Sigmoid colon (tissue), 7 donors: Measurements from ENCODE around the gene CEP162. TPM values are rescaled to one million over a fixed set of nuclear protein-coding genes. Genes with fewer than 3 reads are reported as not detected.
A peak's percentile ranks its signal among the peaks of the same experiment; 100 is the strongest.
"Not testable (repeated sequence)": the region's sequence is repeated elsewhere in the genome, so short reads cannot be mapped to it uniquely, and the experiment has no call there.

Experiments used
- DNase-seq: peaks from one replicate; pipeline ENCODE4 v3.0.0-alpha.2; 2019
- H3K27ac ChIP-seq, 4 donors: fragments of 200-600 bp; sonication (generic); one replicate each; pipeline ENCODE4 v1.5.1; 2016 to 2019; ENCODE audit warnings: mild to moderate bottlenecking in 1 of 4
- H3K27me3 ChIP-seq, 3 donors: fragments of 200-600 bp; sonication (generic); one replicate each; pipeline ENCODE4 v1.5.1; 2019; ENCODE audit warnings: mild to moderate bottlenecking in 1 of 3
- H3K36me3 ChIP-seq, 4 donors: fragments of 200-600 bp; sonication (generic); one replicate each; pipeline ENCODE4 v1.5.1; 2016 to 2019
- H3K4me1 ChIP-seq, 4 donors: fragments of 200-600 bp; sonication (generic); one replicate each; pipeline ENCODE4 v1.5.1; 2017 to 2019
- H3K4me3 ChIP-seq, 4 donors: fragments of 200-600 bp; sonication (generic); one replicate each; pipeline ENCODE4 v1.5.1; 2017 to 2019; ENCODE audit warnings: mild to moderate bottlenecking in 2 of 4, moderate library complexity in 1 of 4
- H3K9me3 ChIP-seq, 4 donors: fragments of 200-600 bp in 3 of 4; sonication (generic) in 3 of 4; one replicate each; pipeline versions ENCODE4 v1.5.1 to v1.6.1; 2013 to 2019
- CTCF ChIP-seq, 4 experiments: fragments of 450-650 bp in 3 of 4; fragments of 200-600 bp in 1 of 4; IDR thresholded peaks; one replicate each; pipeline ENCODE4 v1.5.1; 2016 to 2019; ENCODE audit warnings: antibody characterized with exemption in 4 of 4, mild to moderate bottlenecking in 3 of 4, moderate library complexity in 2 of 4
- EP300 ChIP-seq, 4 donors: sonication (generic); formaldehyde crosslinking; IDR thresholded peaks; one replicate each; pipeline ENCODE4 v1.6.1; 2017; ENCODE audit warnings: antibody characterized with exemption in 4 of 4
- POLR2A ChIP-seq, 2 donors: fragments of 450-650 bp; IDR thresholded peaks; one replicate each; pipeline ENCODE4 v1.6.1; 2016; ENCODE audit warnings: antibody characterized with exemption in 2 of 2, mild to moderate bottlenecking in 2 of 2, moderate library complexity in 2 of 2
- POLR2AphosphoS5 ChIP-seq, 4 donors: sonication (generic); formaldehyde crosslinking; IDR thresholded peaks; one replicate each; pipeline ENCODE4 v1.6.1; 2017; ENCODE audit warnings: antibody characterized with exemption in 4 of 4
- WGBS, 2 donors: extraction: QIAGEN DNeasy Blood & Tissue Kit; methylation state at CpG; one replicate each; pipeline ENCODE4 v1.1.7; 2013; 5-methylcytosine and 5-hydroxymethylcytosine counted together
- intact Hi-C: fragments of 100-400 bp; cut with DNase I; formaldehyde crosslinking; loops from one replicate; pipeline ENCODE4 v1.15.1; 2023
- polyA plus RNA-seq, 3 donors: library from polyadenylated mRNA; stranded (reverse); fragments of 200-250 nt; gene quantifications; one replicate each; pipeline ENCODE4 v1.2.3, GENCODE V29; 2013
- total RNA-seq, 4 donors: library from RNA; depleted of rRNA; stranded (reverse); fragments of >200 nt; gene quantifications; one replicate each; pipeline ENCODE4 v1.1.0, GENCODE V29; 2016
- donor health status: healthy with polysubstance abuse.
- donor health status: Bipolar disorder and iron deficiency.
- donor health status: healthy.

Gene CEP162
- total and polyA plus RNA-seq, 7 donors = 1.8 to 18.6 (median 12.4) TPM

GRCh38 chr6:84228198-84228543 is 728 bp upstream of the CEP162 start:
- intact Hi-C loops = loop anchor here (5.0 kb wide), 2 partner anchors 346 to 371 kb away; partner anchors contain the start of gene CYB5R4
- TF ChIP-seq POLR2AphosphoS5 (IDR thresholded peaks at IDR 0.05) = no peak
- peak in 1 of 4 experiments; percentile 7 for TF ChIP-seq CTCF (IDR thresholded peaks at IDR 0.05)
- TF ChIP-seq EP300 (IDR thresholded peaks at IDR 0.05) = no peak
- no peak for TF ChIP-seq POLR2A (IDR thresholded peaks at IDR 0.05)
- H3K4me3 ChIP-seq = peak overlapping the region; percentile 76 to 85 (median 78)
- H3K36me3 ChIP-seq = no peaks in the 10 kb centered on the region
- WGBS, 2 donors = 0 to 2% methylated on average over 1 of the region's 1 CpG
- DNase-seq = no peak
- peak overlapping the region; percentile 77 to 92 (median 86) for H3K27ac ChIP-seq
- H3K27me3 ChIP-seq = no peaks in the 10 kb centered on the region
- H3K4me1 ChIP-seq = peaks cover 0 to 17% (median 7%) of the 10 kb centered on the region in 4 donors
- no peaks in the 10 kb centered on the region for H3K9me3 ChIP-seq

- intact Hi-C loops = loop anchor here (5.0 kb wide), 2 partner anchors 345 to 370 kb away; partner anchors contain the start of gene CYB5R4
- WGBS, 2 donors = 2 to 5% methylated on average over 14 of the region's 14 CpGs
- no peak for TF ChIP-seq POLR2AphosphoS5 (IDR thresholded peaks at IDR 0.05)
- TF ChIP-seq POLR2A (IDR thresholded peaks at IDR 0.05) = no peak
- no peak for TF ChIP-seq CTCF (IDR thresholded peaks at IDR 0.05)
- no peak for TF ChIP-seq EP300 (IDR thresholded peaks at IDR 0.05)
- no peaks in the 10 kb centered on the region for H3K36me3 ChIP-seq
- DNase-seq = peak; percentile 52
- no peaks in the 10 kb centered on the region for H3K9me3 ChIP-seq
- no peaks in the 10 kb centered on the region for H3K27me3 ChIP-seq
- H3K4me1 ChIP-seq = peaks cover 0 to 17% (median 7%) of the 10 kb centered on the region in 4 donors
- H3K4me3 ChIP-seq = peak overlapping the region; percentile 76 to 85 (median 78)
- H3K27ac ChIP-seq = peak overlapping the region; percentile 77 to 92 (median 86)
Measured at GRCh38 chr6:84227044-84227433, 404 bp downstream of the CEP162 start.

- DNase-seq = no peak
- Histone ChIP-seq H3K36me3 (no peaks in the 10 kb centered on the region), H3K4me3 (no peak overlapping the region), H3K9me3 (no peaks in the 10 kb centered on the region), H3K27ac (no peak overlapping the region), H3K4me1 (peaks cover 0 to 17% (median 7%) of the 10 kb centered on the region in 4 donors), H3K27me3 (no peaks in the 10 kb centered on the region)
- intact Hi-C loops = no loop called here
- TF ChIP-seq CTCF (IDR thresholded peaks at IDR 0.05) = no peak
- no peak for TF ChIP-seq POLR2A (IDR thresholded peaks at IDR 0.05)
- TF ChIP-seq POLR2AphosphoS5 (IDR thresholded peaks at IDR 0.05) = no peak
- TF ChIP-seq EP300 (IDR thresholded peaks at IDR 0.05) = no peak
Measured at GRCh38 chr6:84224251-84224650, 3.2 kb downstream of the CEP162 start.

GRCh38 chr6:84223608-84224007 is 3.8 kb downstream of the CEP162 start:
- H3K4me3 ChIP-seq, H3K27ac ChIP-seq, H3K36me3 ChIP-seq, H3K27me3 ChIP-seq, intact Hi-C loops, H3K9me3 ChIP-seq, DNase-seq: not testable (repeated sequence)
- 96 to 99% methylated on average over 5 of the region's 5 CpGs for WGBS, 2 donors
- H3K4me1 ChIP-seq = peaks cover 0 to 17% (median 7%) of the 10 kb centered on the region in 4 donors

GRCh38 chr6:84222426-84222825 is 5.0 kb downstream of the CEP162 start:
- no peak for TF ChIP-seq POLR2AphosphoS5 (IDR thresholded peaks at IDR 0.05)
- TF ChIP-seq POLR2A (IDR thresholded peaks at IDR 0.05) = no peak
- no peak for TF ChIP-seq EP300 (IDR thresholded peaks at IDR 0.05)
- TF ChIP-seq CTCF (IDR thresholded peaks at IDR 0.05) = no peak
- DNase-seq = no peak
- H3K4me3 ChIP-seq = no peak overlapping the region
- H3K27me3 ChIP-seq = no peaks in the 10 kb centered on the region
- H3K36me3 ChIP-seq = peaks cover 0 to 8% (median 0%) of the 10 kb centered on the region in 4 donors
- intact Hi-C loops = no loop called here
- WGBS, 2 donors = 91 to 94% methylated on average over 4 of the region's 4 CpGs
- no peak overlapping the region for H3K27ac ChIP-seq
- H3K4me1 ChIP-seq = peaks cover 0 to 14% (median 7%) of the 10 kb centered on the region in 4 donors
- H3K9me3 ChIP-seq = no peaks in the 10 kb centered on the region
